HepG2 (cell line): ENCODE results near the gene MTURN.

Experiments
- DNMT3B ChIP-seq: conservative IDR thresholded peaks from 2 replicates; pipeline ENCODE4 v1.6.1; 2016; ENCODE audit warnings: missing biosample characterization, control low read depth
- EP300 ChIP-seq, 3 experiments: sonication (generic) in 1 of 3; formaldehyde crosslinking in 1 of 3; IDR thresholded peaks; 2 replicates each; pipeline versions ENCODE4 v1.5.1 to v1.6.1; 2011 to 2020; ENCODE audit warnings: low read depth in 2 of 3, low read length in 2 of 3, borderline replicate concordance in 1 of 3, improper control_type of control experiment in 1 of 3, mild to moderate bottlenecking in 1 of 3, missing genetic modification reagents in 1 of 3, moderate library complexity in 1 of 3
- HMG20A ChIP-seq: IDR thresholded peaks from 2 replicates; pipeline ENCODE4 v1.6.1; 2016; ENCODE audit warnings: borderline replicate concordance
- JUND ChIP-seq: sonication (generic); formaldehyde crosslinking; IDR thresholded peaks from 2 replicates; pipeline ENCODE4 v1.8.0; 2022; ENCODE audit warnings: mild to moderate bottlenecking, missing genetic modification reagents
- NR3C1 ChIP-seq: sonication (generic); formaldehyde crosslinking; IDR thresholded peaks from 2 replicates; pipeline ENCODE4 v1.4.0; 2020; ENCODE audit warnings: missing genetic modification reagents
- RFX5 ChIP-seq: IDR thresholded peaks from 2 replicates; pipeline ENCODE4 v1.6.1; 2011; ENCODE audit warnings: low read depth, low read length, improper control_type of control experiment
- SIN3A ChIP-seq: IDR thresholded peaks from 2 replicates; pipeline ENCODE4 v1.6.1; 2011; ENCODE audit warnings: low read depth, mild to moderate bottlenecking, control low read depth, low read length, borderline replicate concordance
- ZBTB4 ChIP-seq: sonication (generic); formaldehyde crosslinking; IDR thresholded peaks from 2 replicates; pipeline ENCODE4 v1.4.0; 2020; ENCODE audit warnings: missing genetic modification reagents, mild to moderate bottlenecking, borderline replicate concordance
- TF ChIP-seq, protein P1 (sequence below): sonication (generic); formaldehyde crosslinking; IDR thresholded peaks from 2 replicates; pipeline ENCODE4 v1.4.0; 2020; ENCODE audit warnings: missing genetic modification reagents, borderline replicate concordance
- TF ChIP-seq, protein P2 (sequence below): sonication (generic); formaldehyde crosslinking; IDR thresholded peaks from 2 replicates; pipeline ENCODE4 v1.4.0; 2020; ENCODE audit warnings: missing genetic modification reagents, borderline replicate concordance

- TF ChIP-seq DNMT3B (CRISPR knock-in tag) (no peak), NR3C1 (no peak), HMG20A (CRISPR knock-in tag) (no peak), EP300 (IDR thresholded peaks at IDR 0.05; ENCODE audit: low read depth in 2 of 2, low read length in 2 of 2) (no peak), EP300 (CRISPR knock-in tag; IDR thresholded peaks at IDR 0.05; ENCODE audit: borderline replicate concordance) (no peak), ZBTB4 (CRISPR knock-in tag) (no peak), RFX5 (no peak), SIN3A (no peak), JUND (CRISPR knock-in tag) (no peak)
- TF ChIP-seq, protein P1, sequence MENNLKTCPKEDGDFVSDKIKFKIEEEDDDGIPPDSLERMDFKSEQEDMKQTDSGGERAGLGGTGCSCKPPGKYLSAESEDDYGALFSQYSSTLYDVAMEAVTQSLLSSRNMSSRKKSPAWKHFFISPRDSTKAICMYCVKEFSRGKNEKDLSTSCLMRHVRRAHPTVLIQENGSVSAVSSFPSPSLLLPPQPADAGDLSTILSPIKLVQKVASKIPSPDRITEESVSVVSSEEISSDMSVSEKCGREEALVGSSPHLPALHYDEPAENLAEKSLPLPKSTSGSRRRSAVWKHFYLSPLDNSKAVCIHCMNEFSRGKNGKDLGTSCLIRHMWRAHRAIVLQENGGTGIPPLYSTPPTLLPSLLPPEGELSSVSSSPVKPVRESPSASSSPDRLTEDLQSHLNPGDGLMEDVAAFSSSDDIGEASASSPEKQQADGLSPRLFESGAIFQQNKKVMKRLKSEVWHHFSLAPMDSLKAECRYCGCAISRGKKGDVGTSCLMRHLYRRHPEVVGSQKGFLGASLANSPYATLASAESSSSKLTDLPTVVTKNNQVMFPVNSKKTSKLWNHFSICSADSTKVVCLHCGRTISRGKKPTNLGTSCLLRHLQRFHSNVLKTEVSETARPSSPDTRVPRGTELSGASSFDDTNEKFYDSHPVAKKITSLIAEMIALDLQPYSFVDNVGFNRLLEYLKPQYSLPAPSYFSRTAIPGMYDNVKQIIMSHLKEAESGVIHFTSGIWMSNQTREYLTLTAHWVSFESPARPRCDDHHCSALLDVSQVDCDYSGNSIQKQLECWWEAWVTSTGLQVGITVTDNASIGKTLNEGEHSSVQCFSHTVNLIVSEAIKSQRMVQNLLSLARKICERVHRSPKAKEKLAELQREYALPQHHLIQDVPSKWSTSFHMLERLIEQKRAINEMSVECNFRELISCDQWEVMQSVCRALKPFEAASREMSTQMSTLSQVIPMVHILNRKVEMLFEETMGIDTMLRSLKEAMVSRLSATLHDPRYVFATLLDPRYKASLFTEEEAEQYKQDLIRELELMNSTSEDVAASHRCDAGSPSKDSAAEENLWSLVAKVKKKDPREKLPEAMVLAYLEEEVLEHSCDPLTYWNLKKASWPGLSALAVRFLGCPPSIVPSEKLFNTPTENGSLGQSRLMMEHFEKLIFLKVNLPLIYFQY (CRISPR knock-in tag), result no peak
- TF ChIP-seq, protein P2, sequence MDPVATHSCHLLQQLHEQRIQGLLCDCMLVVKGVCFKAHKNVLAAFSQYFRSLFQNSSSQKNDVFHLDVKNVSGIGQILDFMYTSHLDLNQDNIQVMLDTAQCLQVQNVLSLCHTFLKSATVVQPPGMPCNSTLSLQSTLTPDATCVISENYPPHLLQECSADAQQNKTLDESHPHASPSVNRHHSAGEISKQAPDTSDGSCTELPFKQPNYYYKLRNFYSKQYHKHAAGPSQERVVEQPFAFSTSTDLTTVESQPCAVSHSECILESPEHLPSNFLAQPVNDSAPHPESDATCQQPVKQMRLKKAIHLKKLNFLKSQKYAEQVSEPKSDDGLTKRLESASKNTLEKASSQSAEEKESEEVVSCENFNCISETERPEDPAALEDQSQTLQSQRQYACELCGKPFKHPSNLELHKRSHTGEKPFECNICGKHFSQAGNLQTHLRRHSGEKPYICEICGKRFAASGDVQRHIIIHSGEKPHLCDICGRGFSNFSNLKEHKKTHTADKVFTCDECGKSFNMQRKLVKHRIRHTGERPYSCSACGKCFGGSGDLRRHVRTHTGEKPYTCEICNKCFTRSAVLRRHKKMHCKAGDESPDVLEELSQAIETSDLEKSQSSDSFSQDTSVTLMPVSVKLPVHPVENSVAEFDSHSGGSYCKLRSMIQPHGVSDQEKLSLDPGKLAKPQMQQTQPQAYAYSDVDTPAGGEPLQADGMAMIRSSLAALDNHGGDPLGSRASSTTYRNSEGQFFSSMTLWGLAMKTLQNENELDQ, result no peak
These were observed 2.1 kb downstream of the MTURN start for GRCh38 chr7:30136743-30137485.
